Measurements from ENCODE around the gene GBP5. TPM values are rescaled to one million over a fixed set of nuclear protein-coding genes. Genes with fewer than 3 reads are reported as not detected.

GBP5 gene
- total RNA-seq, 1 donor from 2014 or later, result 22.8 TPM

GRCh38 chr1:89273324-89273778 is 691 bp upstream of the GBP5 start:
- ChIA-PET CTCF (interaction anchor here (1.7 to 2.0 kb wide), 2 partner anchors 75 to 85 kb away, joined by 5 to 6 read pairs; partner anchors contain the start of gene GBP4), POLR2A (interaction anchor here (0.6 to 4.2 kb wide), 5 partner anchors 21 to 251 kb away, joined by 3 to 42 read pairs (median 5); partner anchors contain the start of genes GBP3 and GBP4)
- Mint-ChIP-seq H3K4me1 (peaks cover 57% of the 10 kb centered on the region), H3K36me3 (ENCODE audit: low read depth) (peaks cover 12% of the 10 kb centered on the region), H3K4me3 (no peak overlapping the region), H3K27ac (no peak overlapping the region), H3K9me3 (peaks cover 3% of the 10 kb centered on the region), H3K27me3 (no peaks in the 10 kb centered on the region)
- no peak for ATAC-seq (ENCODE audit: low read depth)
- TF ChIP-seq CTCF (IDR thresholded peaks at IDR 0.05), result no peak
- intact Hi-C loops (cut with micrococcal nuclease), result loop anchor here (2.0 to 5.0 kb wide), 2 partner anchors 84 to 209 kb away; partner anchors contain the start of gene GBP1
- no peak for DNase-seq

- H3K9me3 Mint-ChIP-seq, result peaks cover 3% of the 10 kb centered on the region
- POLR2A ChIA-PET, result interaction anchor here (0.5 to 4.2 kb wide), 4 partner anchors 39 to 279 kb away, joined by 3 to 42 read pairs (median 4); partner anchors contain the start of genes GBP3 and GBP4
- peaks cover 57% of the 10 kb centered on the region for H3K4me1 Mint-ChIP-seq
- H3K36me3 Mint-ChIP-seq (ENCODE audit: low read depth), result peaks cover 28% of the 10 kb centered on the region
- CTCF ChIA-PET, result interaction anchor here (1.1 to 1.7 kb wide), 2 partner anchors 73 to 287 kb away, joined by 4 to 5 read pairs; partner anchors contain the start of gene GBP4
- ATAC-seq (ENCODE audit: low read depth) (no peak), DNase-seq (no peak)
- H3K4me3 Mint-ChIP-seq, result peak overlapping the region; percentile 95
- H3K27ac Mint-ChIP-seq, result peak overlapping the region; percentile 83
- intact Hi-C loops (cut with micrococcal nuclease), result loop anchor here (1.0 to 5.0 kb wide), 4 partner anchors 16 to 207 kb away; partner anchors contain the start of gene GBP1
- TF ChIP-seq CTCF (IDR thresholded peaks at IDR 0.05), result no peak
- no peaks in the 10 kb centered on the region for H3K27me3 Mint-ChIP-seq
Observed at GRCh38 chr1:89271341-89272015, 1.2 kb downstream of the GBP5 start.

- DNase-seq (no peak), ATAC-seq (ENCODE audit: low read depth) (no peak)
- ChIA-PET POLR2A (no interaction called here), CTCF (interaction anchor here (1.4 kb wide), 1 partner anchor 185 kb away, joined by 4 read pairs; no protein-coding TSS in a partner anchor)
- no peak overlapping the region for H3K4me3 Mint-ChIP-seq
- no peak for TF ChIP-seq CTCF (IDR thresholded peaks at IDR 0.05)
- no peak overlapping the region for H3K27ac Mint-ChIP-seq
- intact Hi-C loops (cut with micrococcal nuclease), result loop anchor here (5.0 kb wide), 1 partner anchor 87 kb away; no protein-coding TSS in a partner anchor
- H3K27me3 Mint-ChIP-seq, result no peaks in the 10 kb centered on the region
- peaks cover 35% of the 10 kb centered on the region for H3K36me3 Mint-ChIP-seq (ENCODE audit: low read depth)
- H3K4me1 Mint-ChIP-seq, result peaks cover 57% of the 10 kb centered on the region
- peaks cover 3% of the 10 kb centered on the region for H3K9me3 Mint-ChIP-seq
Observed at GRCh38 chr1:89270423-89270822, 2.2 kb downstream of the GBP5 start.

GRCh38 chr1:89269277-89269676 is 3.4 kb downstream of the GBP5 start:
- H3K27me3 Mint-ChIP-seq, result no peaks in the 10 kb centered on the region
- H3K4me3 Mint-ChIP-seq, result no peak overlapping the region
- DNase-seq (no peak), ATAC-seq (ENCODE audit: low read depth) (no peak)
- no peak for TF ChIP-seq CTCF (IDR thresholded peaks at IDR 0.05)
- peaks cover 3% of the 10 kb centered on the region for H3K9me3 Mint-ChIP-seq
- intact Hi-C loops (cut with micrococcal nuclease), result no loop called here
- no peak overlapping the region for H3K27ac Mint-ChIP-seq
- POLR2A ChIA-PET, result no interaction called here
- CTCF ChIA-PET, result interaction anchor here (0.6 to 1.4 kb wide), 2 partner anchors 39 to 184 kb away, joined by 4 to 5 read pairs; no protein-coding TSS in a partner anchor
- H3K4me1 Mint-ChIP-seq, result peaks cover 51% of the 10 kb centered on the region
- H3K36me3 Mint-ChIP-seq (ENCODE audit: low read depth), result peaks cover 43% of the 10 kb centered on the region

GRCh38 chr1:89262643-89263042 is 10.0 kb downstream of the GBP5 start:
- Mint-ChIP-seq H3K4me3 (no peak overlapping the region), H3K4me1 (peaks cover 12% of the 10 kb centered on the region), H3K36me3 (ENCODE audit: low read depth) (peaks cover 78% of the 10 kb centered on the region), H3K27ac (no peak overlapping the region), H3K9me3 (peaks cover 4% of the 10 kb centered on the region), H3K27me3 (no peaks in the 10 kb centered on the region)
- POLR2A ChIA-PET, result no interaction called here
- intact Hi-C loops (cut with micrococcal nuclease), result no loop called here
- no peak for TF ChIP-seq CTCF (IDR thresholded peaks at IDR 0.05)
- no peak for ATAC-seq (ENCODE audit: low read depth)
- CTCF ChIA-PET, result no interaction called here
- DNase-seq, result no peak
